Hepatocyte (in vitro differentiated cells): ENCODE measurements around the gene RANBP3L. TPM values are rescaled to one million over a fixed set of nuclear protein-coding genes. Genes with fewer than 3 reads are reported as not detected.
"Not testable (repeated sequence)": the region's sequence is repeated elsewhere in the genome, so short reads cannot be mapped to it uniquely, and the experiment has no call there.

ENCODE experiments used
- DNase-seq: peaks from one replicate; pipeline ENCODE4 v3.0.0-alpha.2; 2016; ENCODE audit warnings: low spot score
- H2AFZ ChIP-seq: fragments of 200-600 bp; sonication (generic); 2 replicates; pipeline ENCODE4 v1.6.0; 2016; ENCODE audit warnings: antibody characterized with exemption, mild to moderate bottlenecking
- H3K27ac ChIP-seq: fragments of 200-600 bp; sonication (generic); 2 replicates; pipeline ENCODE4 v1.5.1; 2016; ENCODE audit warnings: mild to moderate bottlenecking
- H3K27me3 ChIP-seq: fragments of 200-600 bp; sonication (generic); 2 replicates; pipeline ENCODE4 v1.6.1; 2016
- H3K36me3 ChIP-seq: fragments of 200-600 bp; sonication (generic); replicated peaks from 2 replicates; pipeline ENCODE4 v1.5.1; 2016; ENCODE audit warnings: low read depth; ENCODE audit not compliant: insufficient read depth
- H3K4me1 ChIP-seq: fragments of 200-600 bp; sonication (generic); 2 replicates; pipeline ENCODE4 v1.5.1; 2016; ENCODE audit warnings: mild to moderate bottlenecking, moderate library complexity; ENCODE audit not compliant: insufficient read depth
- H3K4me2 ChIP-seq: fragments of 200-600 bp; sonication (generic); 2 replicates; pipeline ENCODE4 v1.6.0; 2016
- H3K4me3 ChIP-seq: fragments of 200-600 bp; sonication (generic); 2 replicates; pipeline ENCODE4 v1.5.1; 2016; ENCODE audit warnings: mild to moderate bottlenecking
- H3K79me2 ChIP-seq: fragments of 200-600 bp; sonication (generic); 2 replicates; pipeline ENCODE4 v1.6.0; 2017; ENCODE audit warnings: mild to moderate bottlenecking
- H3K9me2 ChIP-seq: fragments of 200-600 bp; sonication (generic); replicated peaks from 2 replicates; pipeline ENCODE4 v1.6.0; 2017; ENCODE audit warnings: mild to moderate bottlenecking; ENCODE audit not compliant: insufficient read depth
- H3K9me3 ChIP-seq: fragments of 200-600 bp; sonication (generic); 2 replicates; pipeline ENCODE4 v1.5.1; 2016; ENCODE audit warnings: low read depth, mild to moderate bottlenecking
- H4K20me1 ChIP-seq: fragments of 200-600 bp; sonication (generic); 2 replicates; pipeline ENCODE4 v1.6.0; 2016; ENCODE audit warnings: mild to moderate bottlenecking; ENCODE audit not compliant: insufficient read depth, poor library complexity, severe bottlenecking
- EZH2 ChIP-seq: fragments of 200-600 bp; sonication (generic); IDR thresholded peaks from 2 replicates; pipeline ENCODE4 v1.6.1; 2016; ENCODE audit warnings: antibody characterized with exemption, mild to moderate bottlenecking, borderline replicate concordance
- EZH2phosphoT487 ChIP-seq: fragments of 200-600 bp; sonication (generic); IDR thresholded peaks from one replicate; pipeline ENCODE4 v1.6.1; 2018; ENCODE audit warnings: antibody characterized with exemption, mild to moderate bottlenecking, low read depth, moderate library complexity; ENCODE audit not compliant: unreplicated experiment, severe bottlenecking
- WGBS: methylation state at CpG from one replicate; pipeline ENCODE4 v1.1.6; 2016; ENCODE audit warnings: low lambda C conversion rate; ENCODE audit errors: missing lambda C conversion rate; 5-methylcytosine and 5-hydroxymethylcytosine counted together
- polyA plus RNA-seq: library from polyadenylated mRNA; unstranded; fragments of >200 nt; fragmentation: Nextera tagmentation; extraction: Ambion mirVana; gene quantifications from 2 replicates; pipeline ENCODE4 v1.2.1, GENCODE V29; 2016
- total RNA-seq: library from RNA; depleted of rRNA; stranded (reverse); fragments of >200 nt; gene quantifications from 2 replicates; pipeline ENCODE4 v1.2.3, GENCODE V29; 2014
- TF ChIP-seq, protein P1 (sequence below): fragments of 200-600 bp; sonication (generic); IDR thresholded peaks from 2 replicates; pipeline ENCODE4 v1.5.1; 2016; ENCODE audit warnings: antibody characterized with exemption, mild to moderate bottlenecking; ENCODE audit not compliant: poor library complexity

The RANBP3L gene
- total and polyA plus RNA-seq, 2 experiments from 2014 or later = 0.28 to 6.5 TPM

GRCh38 chr5:36297653-36298052 is 4.0 kb downstream of the RANBP3L start:
- 86% methylated on average over 3 of the region's 3 CpGs for WGBS
- Histone ChIP-seq H3K9me2 (no peaks in the 10 kb centered on the region), H3K9me3 (no peaks in the 10 kb centered on the region), H2AFZ (no peak overlapping the region), H3K36me3 (no peaks in the 10 kb centered on the region), H3K4me2 (no peak overlapping the region), H3K4me3 (no peak overlapping the region), H3K79me2 (no peaks in the 10 kb centered on the region), H3K27me3 (no peaks in the 10 kb centered on the region), H3K27ac (no peak overlapping the region), H3K4me1 (peaks cover 1% of the 10 kb centered on the region), H4K20me1 (no peaks in the 10 kb centered on the region)
- TF ChIP-seq, protein P1, sequence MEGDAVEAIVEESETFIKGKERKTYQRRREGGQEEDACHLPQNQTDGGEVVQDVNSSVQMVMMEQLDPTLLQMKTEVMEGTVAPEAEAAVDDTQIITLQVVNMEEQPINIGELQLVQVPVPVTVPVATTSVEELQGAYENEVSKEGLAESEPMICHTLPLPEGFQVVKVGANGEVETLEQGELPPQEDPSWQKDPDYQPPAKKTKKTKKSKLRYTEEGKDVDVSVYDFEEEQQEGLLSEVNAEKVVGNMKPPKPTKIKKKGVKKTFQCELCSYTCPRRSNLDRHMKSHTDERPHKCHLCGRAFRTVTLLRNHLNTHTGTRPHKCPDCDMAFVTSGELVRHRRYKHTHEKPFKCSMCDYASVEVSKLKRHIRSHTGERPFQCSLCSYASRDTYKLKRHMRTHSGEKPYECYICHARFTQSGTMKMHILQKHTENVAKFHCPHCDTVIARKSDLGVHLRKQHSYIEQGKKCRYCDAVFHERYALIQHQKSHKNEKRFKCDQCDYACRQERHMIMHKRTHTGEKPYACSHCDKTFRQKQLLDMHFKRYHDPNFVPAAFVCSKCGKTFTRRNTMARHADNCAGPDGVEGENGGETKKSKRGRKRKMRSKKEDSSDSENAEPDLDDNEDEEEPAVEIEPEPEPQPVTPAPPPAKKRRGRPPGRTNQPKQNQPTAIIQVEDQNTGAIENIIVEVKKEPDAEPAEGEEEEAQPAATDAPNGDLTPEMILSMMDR = no peak
- no peak for TF ChIP-seq EZH2
- TF ChIP-seq EZH2phosphoT487 = no peak
- no peak for DNase-seq

DNA sequence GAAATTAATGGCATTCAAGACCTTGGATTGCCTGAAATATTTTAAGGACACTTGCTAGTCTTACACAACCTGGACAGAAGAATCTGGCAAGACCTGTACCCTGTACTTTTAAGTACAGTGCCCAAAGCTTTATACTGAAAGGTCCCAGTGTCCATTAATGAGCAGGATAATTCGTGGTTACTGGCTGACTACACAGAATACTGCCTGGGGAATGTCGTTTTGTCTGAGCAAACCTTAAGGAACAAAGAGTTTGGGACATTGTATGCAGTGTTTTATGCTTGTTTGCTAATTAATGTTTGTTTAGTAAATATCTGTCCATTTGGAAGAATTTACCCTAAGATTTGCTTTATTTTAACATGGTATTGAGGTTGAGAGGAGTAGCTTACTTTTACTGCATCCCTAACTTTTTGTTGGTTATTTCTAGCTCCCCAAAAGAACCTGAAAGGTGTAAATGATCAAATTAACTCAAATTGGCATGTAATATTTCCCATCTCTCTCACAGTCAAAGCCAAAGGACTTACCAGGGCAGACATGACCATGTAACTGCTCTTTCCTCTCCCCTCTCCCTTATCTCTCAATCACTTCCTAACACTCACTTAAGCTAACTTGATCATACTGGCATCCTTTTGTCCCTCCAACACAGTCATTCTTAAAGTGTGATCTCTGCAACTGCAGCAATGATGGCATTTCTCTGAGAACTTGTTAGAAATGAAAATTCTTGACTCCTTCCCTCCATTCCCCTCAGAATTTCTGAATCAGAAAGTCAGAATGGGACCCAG is 15.7 kb downstream of the RANBP3L start:
- no peak for TF ChIP-seq EZH2phosphoT487
- TF ChIP-seq, protein P1 = no peak
- TF ChIP-seq EZH2 = no peak
- Histone ChIP-seq H3K27me3 (no peaks in the 10 kb centered on the region), H3K36me3 (no peaks in the 10 kb centered on the region), H3K4me1 (no peaks in the 10 kb centered on the region), H3K4me2 (no peak overlapping the region), H3K27ac (no peak overlapping the region), H3K4me3 (no peak overlapping the region), H3K9me2 (no peaks in the 10 kb centered on the region), H2AFZ (no peak overlapping the region), H3K9me3 (no peaks in the 10 kb centered on the region), H3K79me2 (no peaks in the 10 kb centered on the region), H4K20me1 (no peaks in the 10 kb centered on the region)
- WGBS = 36% methylated on average over 2 of the region's 2 CpGs
- no peak for DNase-seq

DNA sequence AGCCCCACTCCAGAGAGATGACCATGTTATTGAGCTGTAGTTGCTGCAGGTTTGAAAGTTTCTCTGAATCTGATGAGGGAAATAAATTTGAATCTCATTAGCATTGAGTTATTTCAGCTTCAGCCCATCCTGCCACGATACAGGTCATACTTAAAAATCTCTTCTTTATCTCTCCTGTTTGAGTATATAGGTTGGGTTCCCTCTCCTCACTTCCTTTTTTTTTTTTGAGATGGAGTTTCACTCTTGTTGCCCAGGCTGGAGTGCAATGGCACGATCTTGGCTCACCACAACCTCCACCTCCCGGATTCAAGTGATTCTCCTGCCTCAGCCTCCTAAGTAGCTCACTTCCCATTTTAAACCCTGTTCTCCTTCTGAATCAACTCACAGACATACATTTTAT is 17.9 kb downstream of the RANBP3L start:
- not testable (repeated sequence) for H3K27ac ChIP-seq, H3K36me3 ChIP-seq, H3K27me3 ChIP-seq, H3K4me3 ChIP-seq, H3K79me2 ChIP-seq, H2AFZ ChIP-seq, H3K4me1 ChIP-seq, DNase-seq, H3K9me3 ChIP-seq, H3K4me2 ChIP-seq, H3K9me2 ChIP-seq, H4K20me1 ChIP-seq
- WGBS = 97% methylated on average over 3 of the region's 3 CpGs

DNA sequence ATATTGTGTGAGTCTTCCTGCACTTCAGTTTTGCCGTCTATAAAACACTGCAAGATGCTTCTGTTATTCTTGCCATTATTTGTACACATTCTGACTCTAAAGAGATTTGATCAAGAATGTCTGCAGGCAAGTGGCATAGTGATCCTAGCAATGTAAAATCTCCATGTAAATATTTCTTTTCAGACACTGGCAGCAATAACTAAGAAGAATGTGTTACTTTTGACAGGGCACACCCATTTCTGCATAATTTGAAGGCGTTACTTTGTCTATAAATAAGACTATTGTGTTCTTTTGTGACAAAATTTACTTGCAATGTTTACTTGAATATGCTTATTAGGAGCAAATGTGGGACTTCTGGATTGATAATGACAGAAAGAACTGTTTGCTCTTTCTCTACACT is 20.1 kb downstream of the RANBP3L start:
- no peaks in the 10 kb centered on the region for H3K9me2 ChIP-seq
- H3K4me1 ChIP-seq = no peaks in the 10 kb centered on the region
- H3K36me3 ChIP-seq = no peaks in the 10 kb centered on the region
- no peak overlapping the region for H3K4me3 ChIP-seq
- H3K79me2 ChIP-seq = no peaks in the 10 kb centered on the region
- no peak for TF ChIP-seq EZH2phosphoT487
- TF ChIP-seq, protein P1 = no peak
- no peak for TF ChIP-seq EZH2
- no peak for DNase-seq
- H3K27me3 ChIP-seq = no peaks in the 10 kb centered on the region
- H4K20me1 ChIP-seq = no peaks in the 10 kb centered on the region
- 83% methylated on average over 2 of the region's 2 CpGs for WGBS
- no peaks in the 10 kb centered on the region for H3K9me3 ChIP-seq
- no peak overlapping the region for H3K27ac ChIP-seq
- H2AFZ ChIP-seq = no peak overlapping the region
- H3K4me2 ChIP-seq = no peak overlapping the region
